Activated T-helper 2 cell treated with anti-CD3 and anti-CD28 coated beads, Interferon-gamma antibody, Interleukin-2, Interleukin-4, amounts not matched to agents 10 μg/mL and 5 μg/mL and 100 μg/mL, durations not matched to agents 14 hours and 24 hours and 36 hours (primary cell): ENCODE results near the gene EPHA5. TPM values are rescaled to one million over a fixed set of nuclear protein-coding genes. Genes with fewer than 3 reads are reported as not detected.

ENCODE experiments used
- DNase-seq: peaks from one replicate; pipeline ENCODE4 v3.0.0; 2021; ENCODE audit warnings: low spot score
- H3K27ac Mint-ChIP-seq: one replicate; pipeline ENCODE4 v1.8.0; 2021; ENCODE audit warnings: mixed read lengths
- H3K27me3 Mint-ChIP-seq: one replicate; pipeline ENCODE4 v1.8.0; 2021; ENCODE audit warnings: low read depth, mixed read lengths
- H3K36me3 Mint-ChIP-seq: one replicate; pipeline ENCODE4 v1.8.0; 2021; ENCODE audit warnings: low read depth, mixed read lengths
- H3K4me1 Mint-ChIP-seq: one replicate; pipeline ENCODE4 v1.8.0; 2021; ENCODE audit warnings: low read depth, mixed read lengths
- H3K4me3 Mint-ChIP-seq: one replicate; pipeline ENCODE4 v1.8.0; 2021; ENCODE audit warnings: low read depth, mild to moderate bottlenecking, moderate library complexity, mixed read lengths
- H3K9me3 Mint-ChIP-seq: one replicate; pipeline ENCODE4 v1.8.0; 2021; ENCODE audit warnings: mixed read lengths
- intact Hi-C: fragments of 100-400 bp; cut with micrococcal nuclease; formaldehyde crosslinking; loops from one replicate; pipeline ENCODE4 v1.15.1; 2023
- total RNA-seq: library from RNA; stranded (reverse); gene quantifications from 2 replicates; pipeline ENCODE4 v1.2.3, GENCODE V29; 2022

Gene EPHA5
- total RNA-seq, 1 donor from 2014 or later = not detected

DNA sequence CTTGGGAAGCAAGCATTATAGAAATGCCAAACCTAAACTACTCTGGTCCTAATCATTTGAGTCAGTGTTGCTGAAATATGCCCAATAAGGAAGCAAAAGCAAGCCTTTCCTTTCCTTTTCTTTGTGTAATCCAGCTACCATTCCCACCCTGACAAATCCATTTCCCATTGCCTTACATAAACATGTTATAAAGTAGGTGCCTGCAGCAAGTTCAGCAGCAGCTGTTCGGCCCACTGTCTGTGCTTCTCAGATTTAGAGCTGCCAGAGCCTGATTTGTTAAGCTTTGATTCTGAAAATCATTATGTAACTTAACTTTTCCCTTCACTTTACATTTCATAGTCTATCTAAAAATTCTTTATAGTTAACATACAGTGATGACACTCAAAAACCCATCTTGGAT lies 148.6 kb downstream of the EPHA5 start:
- H3K4me1 Mint-ChIP-seq = no peaks in the 10 kb centered on the region
- intact Hi-C loops = no loop called here
- no peaks in the 10 kb centered on the region for H3K27me3 Mint-ChIP-seq
- peaks cover 3% of the 10 kb centered on the region for H3K9me3 Mint-ChIP-seq
- H3K27ac Mint-ChIP-seq = no peak overlapping the region
- H3K4me3 Mint-ChIP-seq = no peak overlapping the region
- DNase-seq = no peak
- no peaks in the 10 kb centered on the region for H3K36me3 Mint-ChIP-seq

DNA sequence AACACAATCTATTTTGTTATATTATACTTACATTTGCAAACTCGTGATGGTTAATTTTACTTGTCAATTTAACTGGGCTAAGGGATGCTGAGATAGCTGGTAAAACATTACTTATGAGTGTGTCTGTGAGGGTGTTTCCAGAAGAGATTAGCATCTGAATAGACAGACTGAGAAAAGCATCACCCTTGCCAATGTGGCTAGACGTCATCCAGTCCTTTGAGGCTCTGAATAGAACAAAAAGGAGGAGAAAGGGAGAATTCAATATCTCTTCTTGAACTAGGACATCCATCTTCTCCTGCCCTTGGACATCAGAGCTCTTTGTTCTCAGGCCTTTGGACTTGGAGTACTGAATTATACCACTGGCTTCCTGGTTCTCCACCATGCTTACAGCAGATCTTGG lies 154.6 kb downstream of the EPHA5 start:
- H3K36me3 Mint-ChIP-seq = no peaks in the 10 kb centered on the region
- H3K27me3 Mint-ChIP-seq = no peaks in the 10 kb centered on the region
- no peaks in the 10 kb centered on the region for H3K4me1 Mint-ChIP-seq
- no peak overlapping the region for H3K27ac Mint-ChIP-seq
- intact Hi-C loops = no loop called here
- DNase-seq = no peak
- H3K4me3 Mint-ChIP-seq = no peak overlapping the region
- peaks cover 20% of the 10 kb centered on the region for H3K9me3 Mint-ChIP-seq

GRCh38 chr4:65510976-65511375 lies 159.3 kb downstream of the EPHA5 start:
- no peaks in the 10 kb centered on the region for H3K27me3 Mint-ChIP-seq

GRCh38 chr4:65508168-65508567 lies 162.1 kb downstream of the EPHA5 start:
- Mint-ChIP-seq H3K4me3 (no peak overlapping the region), H3K36me3 (no peaks in the 10 kb centered on the region), H3K4me1 (no peaks in the 10 kb centered on the region), H3K27ac (no peak overlapping the region), H3K9me3 (peaks cover 14% of the 10 kb centered on the region), H3K27me3 (no peaks in the 10 kb centered on the region)
- DNase-seq = no peak
- intact Hi-C loops = no loop called here

More at GRCh38 chr4:65510976-65511375, 159.3 kb downstream of the EPHA5 start:
- peaks cover 27% of the 10 kb centered on the region for H3K9me3 Mint-ChIP-seq
- H3K27ac Mint-ChIP-seq = no peak overlapping the region
- intact Hi-C loops = no loop called here
- H3K36me3 Mint-ChIP-seq = no peaks in the 10 kb centered on the region
- no peak overlapping the region for H3K4me3 Mint-ChIP-seq
- H3K4me1 Mint-ChIP-seq = no peaks in the 10 kb centered on the region
- no peak for DNase-seq

DNA sequence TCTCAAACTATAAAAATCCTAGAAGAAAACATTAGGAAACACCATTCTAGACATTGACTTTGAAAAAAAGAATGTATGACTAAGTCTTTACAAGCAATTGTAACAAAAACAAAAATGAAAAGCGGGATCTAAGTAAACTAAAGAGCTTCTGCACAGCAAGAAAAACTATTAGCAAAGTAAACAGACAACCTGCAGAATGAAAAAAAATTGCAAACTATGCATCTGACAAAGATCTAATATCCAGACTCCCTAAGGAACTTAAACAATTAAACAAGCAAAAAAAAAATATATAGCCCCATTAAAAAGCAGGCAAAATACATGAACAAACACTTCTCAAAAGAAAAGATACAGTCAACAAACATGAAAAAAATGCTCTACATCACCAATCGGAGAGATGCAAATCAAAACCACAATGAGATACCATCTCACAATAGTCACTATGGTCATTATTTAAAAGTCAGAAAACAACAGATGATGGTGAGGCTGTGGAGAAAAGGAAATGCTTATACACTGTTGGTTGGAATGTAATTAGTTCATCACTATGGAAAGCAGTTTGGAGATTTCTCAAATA lies 168.1 kb downstream of the EPHA5 start:
- Mint-ChIP-seq H3K4me1 (no peaks in the 10 kb centered on the region), H3K36me3 (no peaks in the 10 kb centered on the region), H3K27me3 (no peaks in the 10 kb centered on the region), H3K9me3 (peaks cover 13% of the 10 kb centered on the region), H3K27ac (no peak overlapping the region), H3K4me3 (no peak overlapping the region)
- intact Hi-C loops = no loop called here
- no peak for DNase-seq

- Mint-ChIP-seq H3K4me3 (no peak overlapping the region), H3K36me3 (no peaks in the 10 kb centered on the region), H3K27me3 (no peaks in the 10 kb centered on the region), H3K27ac (no peak overlapping the region), H3K4me1 (no peaks in the 10 kb centered on the region), H3K9me3 (peaks cover 17% of the 10 kb centered on the region)
- DNase-seq = no peak
- intact Hi-C loops = no loop called here
Measured at GRCh38 chr4:65498606-65499005, 171.7 kb downstream of the EPHA5 start.

DNA sequence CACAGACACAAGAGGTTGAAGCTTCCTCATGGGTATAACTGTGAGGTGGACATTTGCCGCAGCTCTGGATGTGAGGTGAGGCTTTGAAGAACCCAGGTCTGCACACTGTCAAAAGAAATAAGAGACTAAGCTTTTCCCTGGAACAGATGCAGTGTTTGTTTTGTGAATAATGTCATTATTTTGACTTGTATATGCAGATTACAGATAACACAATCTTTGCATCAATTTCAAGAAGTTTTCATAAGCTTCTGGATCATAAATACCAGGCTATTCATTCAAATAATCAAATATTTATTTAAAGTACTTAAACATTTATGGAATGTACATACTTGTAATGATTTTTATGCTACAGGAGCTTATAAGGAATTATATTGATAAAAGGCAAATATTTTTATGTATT lies 174.8 kb downstream of the EPHA5 start:
- H3K27ac Mint-ChIP-seq = no peak overlapping the region
- DNase-seq = no peak
- no peaks in the 10 kb centered on the region for H3K27me3 Mint-ChIP-seq
- no peak overlapping the region for H3K4me3 Mint-ChIP-seq
- intact Hi-C loops = no loop called here
- H3K36me3 Mint-ChIP-seq = no peaks in the 10 kb centered on the region
- H3K9me3 Mint-ChIP-seq = peaks cover 13% of the 10 kb centered on the region
- no peaks in the 10 kb centered on the region for H3K4me1 Mint-ChIP-seq

DNA sequence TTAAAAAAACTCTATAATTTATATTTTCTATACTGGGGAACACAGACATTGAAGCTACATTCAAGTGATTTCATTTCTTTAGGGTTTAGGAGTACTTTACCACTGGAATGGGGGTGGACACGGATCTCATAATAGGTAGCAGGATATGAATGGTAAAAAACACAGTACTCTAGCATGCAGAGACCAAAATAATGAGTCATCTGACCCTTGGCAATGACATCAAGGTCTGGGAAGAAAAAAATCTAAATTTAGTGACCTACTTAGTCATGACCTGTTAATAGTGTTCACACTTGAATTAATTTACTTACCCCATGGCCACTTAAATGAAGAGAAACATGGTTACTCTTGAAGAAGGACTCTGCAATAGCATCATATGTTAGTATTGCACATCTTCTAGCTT lies 187.9 kb downstream of the EPHA5 start:
- H3K27me3 Mint-ChIP-seq = no peaks in the 10 kb centered on the region

DNA sequence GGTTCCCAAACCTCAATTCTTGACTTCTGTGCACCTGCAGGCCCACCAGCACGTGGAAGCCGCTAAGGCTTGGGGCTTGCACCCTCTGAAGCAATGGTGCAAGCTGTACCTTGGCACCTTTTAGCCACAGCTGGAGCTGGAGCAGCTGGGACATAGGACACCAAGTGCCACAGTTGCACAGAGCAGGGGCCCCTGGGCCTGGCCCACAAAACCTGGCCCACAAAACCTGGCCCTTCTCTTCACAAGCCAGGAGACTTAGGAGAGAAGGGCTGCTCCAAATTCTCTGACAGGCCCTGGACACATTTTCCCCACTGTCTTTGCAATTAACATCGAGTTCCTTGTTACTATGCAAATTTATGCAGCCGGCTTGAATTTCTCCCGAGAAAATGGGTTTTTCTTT lies 197.8 kb downstream of the EPHA5 start:
- Mint-ChIP-seq H3K27me3 (no peaks in the 10 kb centered on the region), H3K27ac (no peak overlapping the region), H3K4me3 (no peak overlapping the region), H3K9me3 (peaks cover 12% of the 10 kb centered on the region), H3K36me3 (no peaks in the 10 kb centered on the region), H3K4me1 (no peaks in the 10 kb centered on the region)
- intact Hi-C loops = no loop called here
- DNase-seq = no peak

More for the DNA sequence above, 187.9 kb downstream of the EPHA5 start:
- intact Hi-C loops = no loop called here
- H3K27ac Mint-ChIP-seq = no peak overlapping the region
- H3K36me3 Mint-ChIP-seq = no peaks in the 10 kb centered on the region
- no peaks in the 10 kb centered on the region for H3K4me1 Mint-ChIP-seq
- H3K9me3 Mint-ChIP-seq = peaks cover 12% of the 10 kb centered on the region
- no peak for DNase-seq
- no peak overlapping the region for H3K4me3 Mint-ChIP-seq

DNA sequence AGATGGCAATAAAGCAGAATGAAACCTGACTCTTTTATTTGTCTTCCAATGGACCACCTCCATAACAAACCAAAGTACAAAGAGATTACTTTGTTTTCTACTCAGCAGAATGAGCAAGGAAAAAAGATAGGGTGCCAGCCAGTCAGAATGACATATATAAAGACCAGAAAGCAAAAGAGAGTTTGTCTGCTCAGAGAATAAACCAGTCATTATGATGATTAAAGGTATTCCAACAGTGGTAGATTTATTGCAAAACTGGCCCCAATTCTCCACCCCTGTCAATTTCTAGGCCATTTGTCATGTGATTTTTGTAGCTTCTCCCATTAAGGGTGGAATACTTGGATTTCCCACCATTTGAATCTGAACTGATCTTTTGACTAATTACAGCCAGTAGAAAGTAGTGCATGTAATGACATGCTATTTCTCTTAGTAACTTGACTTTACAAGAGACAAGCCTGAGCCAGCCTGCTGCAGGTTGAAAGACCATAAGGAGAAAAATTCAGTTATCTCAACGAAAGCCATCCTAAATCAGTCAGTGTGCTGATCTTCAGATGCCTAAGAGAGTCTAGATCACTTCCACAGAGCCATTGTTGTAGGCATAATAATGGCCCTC lies 203.1 kb downstream of the EPHA5 start:
- Mint-ChIP-seq H3K27me3 (no peaks in the 10 kb centered on the region), H3K4me3 (no peak overlapping the region), H3K36me3 (no peaks in the 10 kb centered on the region), H3K4me1 (no peaks in the 10 kb centered on the region), H3K27ac (no peak overlapping the region), H3K9me3 (peaks cover 8% of the 10 kb centered on the region)
- DNase-seq = no peak
- intact Hi-C loops = no loop called here

DNA sequence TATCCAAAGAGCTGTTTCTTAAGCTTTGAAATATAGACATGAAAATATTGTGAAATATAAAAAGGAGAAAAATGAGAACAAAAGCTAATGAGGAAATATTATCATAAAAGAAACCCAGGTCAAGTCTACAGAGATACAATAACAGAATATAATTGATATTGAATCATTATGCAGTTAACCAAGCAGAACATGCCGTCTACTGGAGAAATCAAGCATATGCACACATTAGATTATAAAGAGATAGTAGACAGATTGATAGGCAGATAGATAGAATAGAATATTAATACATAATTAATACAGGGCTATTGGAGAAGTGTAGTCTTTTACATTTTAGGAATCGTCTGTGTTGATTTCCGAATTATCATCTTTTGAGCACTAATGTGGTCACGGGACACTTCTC lies 208.5 kb downstream of the EPHA5 start:
- Mint-ChIP-seq H3K4me3 (no peak overlapping the region), H3K27me3 (no peaks in the 10 kb centered on the region), H3K36me3 (no peaks in the 10 kb centered on the region), H3K27ac (no peak overlapping the region), H3K9me3 (peaks cover 8% of the 10 kb centered on the region), H3K4me1 (no peaks in the 10 kb centered on the region)
- DNase-seq = no peak
- intact Hi-C loops = no loop called here

- no peak for DNase-seq
- H3K27me3 Mint-ChIP-seq = no peaks in the 10 kb centered on the region
- no peaks in the 10 kb centered on the region for H3K36me3 Mint-ChIP-seq
- intact Hi-C loops = no loop called here
- H3K9me3 Mint-ChIP-seq = no peaks in the 10 kb centered on the region
- H3K4me1 Mint-ChIP-seq = no peaks in the 10 kb centered on the region
- H3K27ac Mint-ChIP-seq = no peak overlapping the region
- H3K4me3 Mint-ChIP-seq = no peak overlapping the region
Measured at GRCh38 chr4:65457011-65457410, 213.3 kb downstream of the EPHA5 start.

GRCh38 chr4:65456579-65456978 lies 213.7 kb downstream of the EPHA5 start:
- Mint-ChIP-seq H3K4me1 (no peaks in the 10 kb centered on the region), H3K27ac (no peak overlapping the region), H3K36me3 (no peaks in the 10 kb centered on the region), H3K27me3 (no peaks in the 10 kb centered on the region), H3K4me3 (no peak overlapping the region), H3K9me3 (no peaks in the 10 kb centered on the region)
- DNase-seq = no peak
- intact Hi-C loops = no loop called here

GRCh38 chr4:65453398-65453797 lies 216.9 kb downstream of the EPHA5 start:
- Mint-ChIP-seq H3K27me3 (no peaks in the 10 kb centered on the region), H3K4me1 (no peaks in the 10 kb centered on the region), H3K36me3 (no peaks in the 10 kb centered on the region), H3K4me3 (no peak overlapping the region), H3K27ac (no peak overlapping the region), H3K9me3 (no peaks in the 10 kb centered on the region)
- DNase-seq = no peak
- intact Hi-C loops = no loop called here
